GM12864 (cell line): Measurements from ENCODE around the gene TMEM192.
"Not testable (repeated sequence)": the region's sequence is repeated elsewhere in the genome, so short reads cannot be mapped to it uniquely, and the experiment has no call there.

Experiments used
- DNase-seq: peaks from one replicate; pipeline ENCODE4 v3.0.0-alpha.2; 2011; ENCODE audit warnings: low read depth
- H3K4me3 ChIP-seq: 2 replicates; pipeline ENCODE4 v1.5.1; 2011; ENCODE audit warnings: mild to moderate bottlenecking, low read depth, low read length, control low read depth
- TF ChIP-seq, protein P1 (sequence below): IDR thresholded peaks from 2 replicates; pipeline ENCODE4 v1.5.1; 2011; ENCODE audit warnings: low read depth, mild to moderate bottlenecking, moderate library complexity, low read length, control low read depth, inconsistent platforms; ENCODE audit errors: missing control alignments

TMEM192 gene

GRCh38 chr4:165048170-165048569 is 64.5 kb downstream of the TMEM192 start:
- no peak for DNase-seq
- TF ChIP-seq, protein P1, sequence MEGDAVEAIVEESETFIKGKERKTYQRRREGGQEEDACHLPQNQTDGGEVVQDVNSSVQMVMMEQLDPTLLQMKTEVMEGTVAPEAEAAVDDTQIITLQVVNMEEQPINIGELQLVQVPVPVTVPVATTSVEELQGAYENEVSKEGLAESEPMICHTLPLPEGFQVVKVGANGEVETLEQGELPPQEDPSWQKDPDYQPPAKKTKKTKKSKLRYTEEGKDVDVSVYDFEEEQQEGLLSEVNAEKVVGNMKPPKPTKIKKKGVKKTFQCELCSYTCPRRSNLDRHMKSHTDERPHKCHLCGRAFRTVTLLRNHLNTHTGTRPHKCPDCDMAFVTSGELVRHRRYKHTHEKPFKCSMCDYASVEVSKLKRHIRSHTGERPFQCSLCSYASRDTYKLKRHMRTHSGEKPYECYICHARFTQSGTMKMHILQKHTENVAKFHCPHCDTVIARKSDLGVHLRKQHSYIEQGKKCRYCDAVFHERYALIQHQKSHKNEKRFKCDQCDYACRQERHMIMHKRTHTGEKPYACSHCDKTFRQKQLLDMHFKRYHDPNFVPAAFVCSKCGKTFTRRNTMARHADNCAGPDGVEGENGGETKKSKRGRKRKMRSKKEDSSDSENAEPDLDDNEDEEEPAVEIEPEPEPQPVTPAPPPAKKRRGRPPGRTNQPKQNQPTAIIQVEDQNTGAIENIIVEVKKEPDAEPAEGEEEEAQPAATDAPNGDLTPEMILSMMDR = no peak
- no peak overlapping the region for H3K4me3 ChIP-seq

- TF ChIP-seq, protein P1 = no peak
- H3K4me3 ChIP-seq = no peak within 1 kb of the TSS
- no peak for DNase-seq
Observed at GRCh38 chr4:165031436-165032211, 81.0 kb downstream of the TMEM192 start, which contains the start of gene TRIM60. Gene TRIM60, plus strand, starts transcription at chr4:165031999. Its CDS starts 8,074 bp downstream, at chr4:165040073.

GRCh38 chr4:165027762-165028402 is 84.8 kb downstream of the TMEM192 start:
- no peak for DNase-seq
- TF ChIP-seq, protein P1 = no peak
- H3K4me3 ChIP-seq = no peak overlapping the region

- not testable (repeated sequence) for DNase-seq
Observed at GRCh38 chr4:165025782-165026181, 86.9 kb downstream of the TMEM192 start.

More at GRCh38 chr4:165025782-165026181, 86.9 kb downstream of the TMEM192 start:
- H3K4me3 ChIP-seq = not testable (repeated sequence)
